Measurements from ENCODE around the gene P3H2.

GRCh38 chr3:190063490-190063889 lies 57.2 kb downstream of the P3H2 start:
- no peak for TF ChIP-seq POLR2AphosphoS5 (IDR thresholded peaks at IDR 0.05; ENCODE audit: low read depth, low read length)
- no peak for TF ChIP-seq POLR2A (IDR thresholded peaks at IDR 0.05; ENCODE audit: low read depth, low read length)
